Lower lobe of right lung (tissue), 2 donors: ENCODE measurements around the gene ITPKB. TPM values are rescaled to one million over a fixed set of nuclear protein-coding genes. Genes with fewer than 3 reads are reported as not detected.

Experiments
- ATAC-seq, 2 donors: fragments of 200-7000 bp; cut with Tn5 transposase; one replicate each; pipeline ENCODE4 v1.9.1; 2020 to 2022; ENCODE audit warnings: mild to moderate bottlenecking in 2 of 2, moderate library complexity in 2 of 2
- DNase-seq: peaks from one replicate; pipeline ENCODE4 v3.0.0-alpha.2; 2020
- H3K27ac ChIP-seq: fragments of 200-600 bp; one replicate; pipeline ENCODE4 v1.8.0; 2022
- H3K27me3 ChIP-seq: fragments of 200-600 bp; one replicate; pipeline ENCODE4 v1.8.0; 2022; ENCODE audit warnings: low read depth
- H3K36me3 ChIP-seq: fragments of 200-600 bp; one replicate; pipeline ENCODE4 v1.8.0; 2022; ENCODE audit warnings: mild to moderate bottlenecking
- H3K4me1 ChIP-seq: fragments of 200-600 bp; one replicate; pipeline ENCODE4 v1.8.0; 2022
- H3K4me3 ChIP-seq: fragments of 200-600 bp; one replicate; pipeline ENCODE4 v1.8.0; 2022; ENCODE audit warnings: mild to moderate bottlenecking
- H3K9me3 ChIP-seq: fragments of 200-600 bp; one replicate; pipeline ENCODE4 v1.8.0; 2022
- CTCF ChIP-seq: fragments of 200-600 bp; IDR thresholded peaks from one replicate; pipeline ENCODE4 v1.8.0; 2022; ENCODE audit warnings: antibody characterized with exemption, mild to moderate bottlenecking
- intact Hi-C: fragments of 100-400 bp; cut with DNase I; formaldehyde crosslinking; loops from one replicate; pipeline ENCODE4 v1.11.0; 2022
- total RNA-seq: library from RNA; stranded (reverse); fragmentation: NEBNext Ultra II Directional; extraction: Animal tissue kit (Norgen Biotek cat#: 25700); gene quantifications from one replicate; pipeline ENCODE4 v1.2.1, GENCODE V29; 2021
- donor health status: DM: no; HTN: yes; CAD: no; lungs with severe emphysema.

ITPKB gene
- total RNA-seq, 1 donor from 2014 or later: 42.3 TPM

GRCh38 chr1:226584164-226584563 is 154.9 kb downstream of the ITPKB start:
- Histone ChIP-seq H3K4me3 (no peak overlapping the region), H3K36me3 (no peaks in the 10 kb centered on the region), H3K9me3 (no peaks in the 10 kb centered on the region), H3K27ac (no peak overlapping the region), H3K4me1 (no peaks in the 10 kb centered on the region), H3K27me3 (no peaks in the 10 kb centered on the region)
- TF ChIP-seq CTCF: no peak
- no peak for DNase-seq
- ATAC-seq: no peak
- intact Hi-C loops: no loop called here

GRCh38 chr1:226582966-226583365 is 156.1 kb downstream of the ITPKB start:
- TF ChIP-seq CTCF: no peak
- no peaks in the 10 kb centered on the region for H3K27me3 ChIP-seq
- no peaks in the 10 kb centered on the region for H3K36me3 ChIP-seq
- no peaks in the 10 kb centered on the region for H3K4me1 ChIP-seq
- H3K4me3 ChIP-seq: no peak overlapping the region
- intact Hi-C loops: no loop called here
- H3K27ac ChIP-seq: no peak overlapping the region
- H3K9me3 ChIP-seq: no peaks in the 10 kb centered on the region
- no peak for ATAC-seq
- no peak for DNase-seq

Other genes starting within 250 kb of the ITPKB start
- gene STUM, start 190.5 kb downstream of the ITPKB start, total RNA-seq: 0.83 TPM
- 26.6 TPM for gene PSEN2, start 131.3 kb upstream of the ITPKB start, total RNA-seq
- 45.0 TPM for gene COQ8A, start 201.0 kb upstream of the ITPKB start, total RNA-seq